IMR-90 (cell line): ENCODE data around the gene JPH3. TPM values are rescaled to one million over a fixed set of nuclear protein-coding genes. Genes with fewer than 3 reads are reported as not detected.

ENCODE experiments used
- ATAC-seq: fragments of 200-7000 bp; cut with Tn5 transposase; 2 replicates; pipeline ENCODE4 v1.9.1; 2020; ENCODE audit warnings: low read depth, mild to moderate bottlenecking, moderate library complexity
- BruUV-seq: library from RNA; stranded (reverse); fragments of 400-500 nt; replicated peaks from 2 replicates; lab custom pipeline; 2021; lab: Mats Ljungman, UMichigan
- CTCF ChIA-PET: fragments of 300-600 bp; formaldehyde crosslinking; extraction: SDS; loops from one replicate; lab custom pipeline; 2021; ENCODE audit warnings: antibody characterized with exemption; lab: Yijun Ruan, JAX
- POLR2A ChIA-PET: fragments of 300-600 bp; sonication (Branson Sonifier 250); formaldehyde crosslinking; loops from one replicate; lab custom pipeline; 2022; ENCODE audit warnings: antibody characterized with exemption; ENCODE audit not compliant: unreplicated experiment; lab: Charles Lee
- DNase-seq: peaks from one replicate; pipeline ENCODE4 v3.0.0; 2013
- H2AFZ ChIP-seq: replicated peaks from 2 replicates; pipeline ENCODE3; 2013; ENCODE audit warnings: low read length, mild to moderate bottlenecking; ENCODE audit not compliant: poor library complexity
- H2AK5ac ChIP-seq: 2 replicates; pipeline ENCODE4 v1.6.1; 2013; ENCODE audit warnings: low read depth, low read length, inconsistent platforms
- H2AK9ac ChIP-seq: replicated peaks from 2 replicates; pipeline ENCODE3; 2013; ENCODE audit warnings: mild to moderate bottlenecking, low read depth, low read length, moderate library complexity; ENCODE audit not compliant: poor library complexity
- H2BK120ac ChIP-seq: 2 replicates; pipeline ENCODE4 v1.6.1; 2013; ENCODE audit warnings: low read depth, low read length, inconsistent platforms
- H2BK15ac ChIP-seq: 3 replicates; pipeline ENCODE4 v1.6.1; 2013; ENCODE audit warnings: low read depth, low read length, inconsistent platforms
- H2BK20ac ChIP-seq: 2 replicates; pipeline ENCODE4 v1.6.1; 2013; ENCODE audit warnings: low read depth, mild to moderate bottlenecking, inconsistent platforms, low read length, moderate library complexity
- H2BK5ac ChIP-seq: 2 replicates; pipeline ENCODE4 v1.6.1; 2013; ENCODE audit warnings: mild to moderate bottlenecking, low read depth, low read length, inconsistent platforms; ENCODE audit not compliant: poor library complexity, severe bottlenecking
- H3K14ac ChIP-seq: replicated peaks from 2 replicates; pipeline ENCODE4 v1.6.1; 2013; ENCODE audit warnings: low read depth, low read length, inconsistent platforms
- H3K18ac ChIP-seq: 2 replicates; pipeline ENCODE4 v1.6.1; 2013; ENCODE audit warnings: low read depth, low read length, control low read depth
- H3K23ac ChIP-seq: 2 replicates; pipeline ENCODE4 v1.6.1; 2013; ENCODE audit warnings: low read depth, low read length, inconsistent platforms
- H3K27ac ChIP-seq: 2 replicates; pipeline ENCODE4 v1.5.1; 2013; ENCODE audit warnings: mild to moderate bottlenecking, control low read depth, low read length; ENCODE audit not compliant: insufficient read depth
- H3K27me3 ChIP-seq: 2 replicates; pipeline ENCODE4 v1.6.1; 2013; ENCODE audit warnings: low read length; ENCODE audit not compliant: control insufficient read depth, insufficient read depth
- H3K36me3 ChIP-seq: 2 replicates; pipeline ENCODE4 v1.6.1; 2013; ENCODE audit warnings: low read length, mixed read lengths; ENCODE audit not compliant: control insufficient read depth, insufficient read depth
- H3K4ac ChIP-seq: 2 replicates; pipeline ENCODE4 v1.6.1; 2013; ENCODE audit warnings: low read depth, low read length, inconsistent platforms
- H3K4me1 ChIP-seq: 2 replicates; pipeline ENCODE4 v1.6.1; 2013; ENCODE audit warnings: low read length, mixed read lengths; ENCODE audit not compliant: control insufficient read depth, insufficient read depth
- H3K4me2 ChIP-seq: 2 replicates; pipeline ENCODE4 v1.6.1; 2013; ENCODE audit warnings: low read depth, mild to moderate bottlenecking, control low read depth, low read length, moderate library complexity
- H3K4me3 ChIP-seq: 2 replicates; pipeline ENCODE4 v1.5.1; 2013; ENCODE audit warnings: low read depth, mild to moderate bottlenecking, control low read depth, low read length, moderate library complexity; ENCODE audit not compliant: insufficient read depth
- H3K56ac ChIP-seq: 2 replicates; pipeline ENCODE4 v1.6.1; 2013; ENCODE audit warnings: low read length, inconsistent platforms; ENCODE audit not compliant: insufficient read depth; ENCODE audit errors: extremely low read depth
- H3K79me1 ChIP-seq, 2 experiments: 2 replicates each; pipeline ENCODE4 v1.6.1; 2013; ENCODE audit warnings: low read length in 2 of 2, inconsistent platforms in 1 of 2, low read depth in 1 of 2
- H3K9ac ChIP-seq: 2 replicates; pipeline ENCODE4 v1.6.1; 2013; ENCODE audit warnings: low read depth, low read length, control low read depth
- H3K9me1 ChIP-seq: 2 replicates; pipeline ENCODE4 v1.6.1; 2013; ENCODE audit warnings: low read length, inconsistent platforms; ENCODE audit not compliant: insufficient read depth
- H3K9me3 ChIP-seq: 2 replicates; pipeline ENCODE4 v1.6.1; 2013; ENCODE audit warnings: low read length; ENCODE audit not compliant: control insufficient read depth, insufficient read depth
- H4K20me1 ChIP-seq: 2 replicates; pipeline ENCODE4 v1.6.1; 2013; ENCODE audit warnings: low read length, inconsistent platforms; ENCODE audit not compliant: insufficient read depth
- H4K5ac ChIP-seq: 2 replicates; pipeline ENCODE4 v1.6.1; 2013; ENCODE audit warnings: mild to moderate bottlenecking, low read depth, low read length, control low read depth
- H4K8ac ChIP-seq, 2 experiments: 2 replicates each; pipeline ENCODE4 v1.6.1; 2013; ENCODE audit warnings: low read depth in 2 of 2, low read length in 2 of 2, control low read depth in 1 of 2, inconsistent platforms in 1 of 2
- H4K91ac ChIP-seq: 2 replicates; pipeline ENCODE4 v1.6.1; 2013; ENCODE audit warnings: low read depth, low read length, inconsistent platforms; ENCODE audit not compliant: insufficient read depth
- BHLHE40 ChIP-seq: fragments of 150-350 bp; IDR thresholded peaks from 2 replicates; pipeline ENCODE4 v1.6.1; 2016; ENCODE audit warnings: mild to moderate bottlenecking, low read depth, low read length
- CEBPB ChIP-seq: IDR thresholded peaks from 2 replicates; pipeline ENCODE4 v1.6.1; 2012; ENCODE audit warnings: low read depth, low read length, improper control_type of control experiment
- FOS ChIP-seq: fragments of 150-350 bp; IDR thresholded peaks from 2 replicates; pipeline ENCODE4 v1.6.1; 2016; ENCODE audit warnings: low read depth, low read length
- MAFK ChIP-seq: IDR thresholded peaks from 2 replicates; pipeline ENCODE4 v1.6.1; 2012; ENCODE audit warnings: low read depth, low read length, improper control_type of control experiment
- MAZ ChIP-seq: IDR thresholded peaks from 2 replicates; pipeline ENCODE4 v1.6.1; 2012; ENCODE audit warnings: low read depth, mild to moderate bottlenecking, low read length, improper control_type of control experiment, moderate library complexity, borderline replicate concordance
- MXI1 ChIP-seq: IDR thresholded peaks from 2 replicates; pipeline ENCODE4 v1.6.1; 2012; ENCODE audit warnings: low read depth, mild to moderate bottlenecking, low read length, moderate library complexity, borderline replicate concordance
- NFE2L2 ChIP-seq: fragments of 150-350 bp; IDR thresholded peaks from 2 replicates; pipeline ENCODE4 v1.6.1; 2016; ENCODE audit warnings: low read depth, mild to moderate bottlenecking, low read length
- RAD21 ChIP-seq: IDR thresholded peaks from 2 replicates; pipeline ENCODE4 v1.6.1; 2012; ENCODE audit warnings: low read length, improper control_type of control experiment
- RCOR1 ChIP-seq: IDR thresholded peaks from 2 replicates; pipeline ENCODE4 v1.6.1; 2012; ENCODE audit warnings: mild to moderate bottlenecking, low read length, improper control_type of control experiment; ENCODE audit not compliant: insufficient replicate concordance
- RFX5 ChIP-seq: IDR thresholded peaks from 2 replicates; pipeline ENCODE4 v1.8.0; 2012; ENCODE audit warnings: low read depth, mild to moderate bottlenecking, low read length, moderate library complexity
- SMC3 ChIP-seq: fragments of 150-350 bp; IDR thresholded peaks from 2 replicates; pipeline ENCODE4 v1.6.1; 2016; ENCODE audit warnings: low read depth, mild to moderate bottlenecking, antibody characterized with exemption, low read length, moderate library complexity
- WGBS, 2 experiments: methylation state at CpG; one replicate each; pipeline versions ENCODE4 v1.1.5 to v1.1.7; 2013; ENCODE audit warnings: missing lambda C conversion rate in 2 of 2; ENCODE audit not compliant: insufficient read length in 1 of 2; ENCODE audit errors: extremely low coverage in 2 of 2; 5-methylcytosine and 5-hydroxymethylcytosine counted together
- dilution Hi-C: fragments of 300-500 bp; cut with HindIII; formaldehyde crosslinking; loops from one replicate; pipeline ENCODE4 v1.14.3; 2018; ENCODE audit warnings: low sequenced_read_pairs; ENCODE audit not compliant: unreplicated experiment
- in situ Hi-C: fragments of 300-500 bp; cut with MboI; formaldehyde crosslinking; loops from 3 replicates; pipeline ENCODE4 v1.14.3; 2019; ENCODE audit warnings: low sequenced_read_pairs, inconsistent platforms, mixed read lengths
- intact Hi-C: fragments of 100-400 bp; cut with micrococcal nuclease; formaldehyde crosslinking; loops from 2 replicates; pipeline ENCODE4 v1.10.0; 2022
- polyA plus RNA-seq, 3 experiments: library from polyadenylated mRNA; depleted of rRNA; stranded (reverse); fragments of >200 nt; gene quantifications; 2 replicates each; pipeline ENCODE4 v1.2.3, GENCODE V29; 2012; ENCODE audit warnings: low replicate concordance in 1 of 3
- total RNA-seq: library from RNA; depleted of rRNA; stranded (reverse); fragments of >200 nt; gene quantifications from 2 replicates; pipeline ENCODE4 v1.2.3, GENCODE V29; 2012
- TF ChIP-seq, protein P1 (sequence below): fragments of 150-350 bp; IDR thresholded peaks from 2 replicates; pipeline ENCODE4 v1.6.1; 2016; ENCODE audit warnings: low read depth, mild to moderate bottlenecking, low read length, moderate library complexity, borderline replicate concordance
- TF ChIP-seq, protein P2 (sequence below): fragments of 150-350 bp; IDR thresholded peaks from 2 replicates; pipeline ENCODE4 v1.6.1; 2017; ENCODE audit warnings: mild to moderate bottlenecking, antibody characterized with exemption, low read length, low read depth
- TF ChIP-seq, protein P3 (sequence below): conservative IDR thresholded peaks from 2 replicates; pipeline ENCODE4 v1.5.1; 2012; ENCODE audit warnings: mild to moderate bottlenecking, low read depth, low read length, improper control_type of control experiment

The JPH3 gene
- total and polyA plus RNA-seq, 2 of the 4 experiments (the other 2 are of a cell fraction) = 0.03 TPM; not detected in 1

DNA sequence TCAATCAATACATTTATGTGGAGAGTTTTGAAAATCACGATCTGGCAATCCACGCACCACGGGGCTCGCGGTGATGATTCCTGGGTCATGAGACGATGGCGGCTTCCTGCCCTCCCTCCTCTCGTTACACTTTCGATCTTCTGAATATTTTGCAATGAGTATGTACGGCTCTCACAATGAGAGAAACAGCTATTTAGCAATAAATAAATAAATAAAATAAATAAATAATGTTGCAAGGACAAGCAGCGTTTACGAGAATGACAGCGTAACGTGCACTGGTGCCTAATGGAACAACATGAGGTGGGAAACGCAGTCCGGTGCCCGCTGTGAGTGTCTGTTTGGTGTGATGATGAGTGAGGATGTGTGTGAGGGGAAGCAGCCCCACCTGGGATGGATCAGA lies 46.7 kb upstream of the JPH3 start:
- peaks cover 13% of the 10 kb centered on the region; the same call in 1 of the 2 replicates for H3K27me3 ChIP-seq
- intact Hi-C loops = no loop called here
- dilution Hi-C loops = no loop called here
- no peak overlapping the region for H2BK15ac ChIP-seq
- H3K4ac ChIP-seq = no peak overlapping the region
- no peak overlapping the region for H3K4me3 ChIP-seq
- no peak overlapping the region for H2AK5ac ChIP-seq
- H2AFZ ChIP-seq = no peak overlapping the region
- no peak overlapping the region for H2BK120ac ChIP-seq
- H3K4me2 ChIP-seq = no peak overlapping the region
- H2BK5ac ChIP-seq = no peak overlapping the region
- no peak overlapping the region for H3K27ac ChIP-seq
- WGBS, 2 experiments = 82% methylated on average over 2 of the region's 17 CpGs; no CpG with 5 or more reads in 1 of the 2 experiments
- CTCF ChIA-PET = interaction anchor here (2.9 kb wide), 1 partner anchor 16 kb away, joined by 8 read pairs; no protein-coding TSS in a partner anchor
- no peak overlapping the region for H3K9ac ChIP-seq
- no peak overlapping the region for H2AK9ac ChIP-seq
- H3K56ac ChIP-seq = no peak overlapping the region
- H3K9me1 ChIP-seq = no peaks in the 10 kb centered on the region
- peaks cover 8% of the 10 kb centered on the region; the same call in 1 of the 2 replicates for H3K4me1 ChIP-seq
- no peak overlapping the region for H3K14ac ChIP-seq
- no peak overlapping the region for H4K5ac ChIP-seq
- DNase-seq (no peak), ATAC-seq (no peak)
- no peaks in the 10 kb centered on the region for H3K79me1 ChIP-seq
- H3K23ac ChIP-seq = no peak overlapping the region
- no peak overlapping the region for H2BK20ac ChIP-seq
- H4K8ac ChIP-seq = no peak overlapping the region
- H4K91ac ChIP-seq = no peak overlapping the region
- H3K9me3 ChIP-seq = no peaks in the 10 kb centered on the region
- H3K18ac ChIP-seq = no peak overlapping the region
- BruUV-seq = no TSS peak
- no peaks in the 10 kb centered on the region for H3K36me3 ChIP-seq
- POLR2A ChIA-PET = no interaction called here
- in situ Hi-C loops = no loop called here
- H4K20me1 ChIP-seq = no peaks in the 10 kb centered on the region; the same call in 1 of the 2 replicates
- TF ChIP-seq, protein P1, sequence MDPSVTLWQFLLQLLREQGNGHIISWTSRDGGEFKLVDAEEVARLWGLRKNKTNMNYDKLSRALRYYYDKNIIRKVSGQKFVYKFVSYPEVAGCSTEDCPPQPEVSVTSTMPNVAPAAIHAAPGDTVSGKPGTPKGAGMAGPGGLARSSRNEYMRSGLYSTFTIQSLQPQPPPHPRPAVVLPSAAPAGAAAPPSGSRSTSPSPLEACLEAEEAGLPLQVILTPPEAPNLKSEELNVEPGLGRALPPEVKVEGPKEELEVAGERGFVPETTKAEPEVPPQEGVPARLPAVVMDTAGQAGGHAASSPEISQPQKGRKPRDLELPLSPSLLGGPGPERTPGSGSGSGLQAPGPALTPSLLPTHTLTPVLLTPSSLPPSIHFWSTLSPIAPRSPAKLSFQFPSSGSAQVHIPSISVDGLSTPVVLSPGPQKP = no peak
- TF ChIP-seq SMC3 (no peak), RAD21 (no peak), BHLHE40 (no peak), FOS (no peak), NFE2L2 (no peak), RFX5 (no peak), MXI1 (no peak), CEBPB (no peak), MAZ (no peak), MAFK (no peak), RCOR1 (no peak)
- TF ChIP-seq, protein P2, sequence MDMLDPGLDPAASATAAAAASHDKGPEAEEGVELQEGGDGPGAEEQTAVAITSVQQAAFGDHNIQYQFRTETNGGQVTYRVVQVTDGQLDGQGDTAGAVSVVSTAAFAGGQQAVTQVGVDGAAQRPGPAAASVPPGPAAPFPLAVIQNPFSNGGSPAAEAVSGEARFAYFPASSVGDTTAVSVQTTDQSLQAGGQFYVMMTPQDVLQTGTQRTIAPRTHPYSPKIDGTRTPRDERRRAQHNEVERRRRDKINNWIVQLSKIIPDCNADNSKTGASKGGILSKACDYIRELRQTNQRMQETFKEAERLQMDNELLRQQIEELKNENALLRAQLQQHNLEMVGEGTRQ = no peak
- TF ChIP-seq, protein P3, sequence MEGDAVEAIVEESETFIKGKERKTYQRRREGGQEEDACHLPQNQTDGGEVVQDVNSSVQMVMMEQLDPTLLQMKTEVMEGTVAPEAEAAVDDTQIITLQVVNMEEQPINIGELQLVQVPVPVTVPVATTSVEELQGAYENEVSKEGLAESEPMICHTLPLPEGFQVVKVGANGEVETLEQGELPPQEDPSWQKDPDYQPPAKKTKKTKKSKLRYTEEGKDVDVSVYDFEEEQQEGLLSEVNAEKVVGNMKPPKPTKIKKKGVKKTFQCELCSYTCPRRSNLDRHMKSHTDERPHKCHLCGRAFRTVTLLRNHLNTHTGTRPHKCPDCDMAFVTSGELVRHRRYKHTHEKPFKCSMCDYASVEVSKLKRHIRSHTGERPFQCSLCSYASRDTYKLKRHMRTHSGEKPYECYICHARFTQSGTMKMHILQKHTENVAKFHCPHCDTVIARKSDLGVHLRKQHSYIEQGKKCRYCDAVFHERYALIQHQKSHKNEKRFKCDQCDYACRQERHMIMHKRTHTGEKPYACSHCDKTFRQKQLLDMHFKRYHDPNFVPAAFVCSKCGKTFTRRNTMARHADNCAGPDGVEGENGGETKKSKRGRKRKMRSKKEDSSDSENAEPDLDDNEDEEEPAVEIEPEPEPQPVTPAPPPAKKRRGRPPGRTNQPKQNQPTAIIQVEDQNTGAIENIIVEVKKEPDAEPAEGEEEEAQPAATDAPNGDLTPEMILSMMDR = no peak
